Measurements from ENCODE around the gene SCGB1C1.

Gene SCGB1C1

GRCh38 chr11:206526-207207 is 13.8 kb downstream of the SCGB1C1 start:
- H2AFZ ChIP-seq (ENCODE audit: low read depth, low read length): peak overlapping the region; percentile 48

GRCh38 chr11:207208-207862 is 14.5 kb downstream of the SCGB1C1 start, which contains the start of the genes BET1L and RIC8A:
Gene BET1L, minus strand, starts transcription at chr11:207399. Its CDS starts 78 bp downstream, at chr11:207321.
Gene RIC8A, plus strand, starts transcription at chr11:207708. Its CDS starts 1,147 bp downstream, at chr11:208855.
- peak within 1 kb of the TSS; percentile 98 for H4K91ac ChIP-seq (ENCODE audit: low read length)
- no peaks in the 10 kb centered on the region for H3K27me3 ChIP-seq (ENCODE audit: control insufficient read depth in 1 of 2, insufficient read depth in 1 of 2, low read length in 2 of 2)
- peak within 1 kb of the TSS; percentile 98 for H3K9ac ChIP-seq (ENCODE audit: low read length)
- peak within 1 kb of the TSS; percentile 94 to 98 for H3K14ac ChIP-seq (ENCODE audit: low read length in 2 of 2)
- H2BK5ac ChIP-seq (ENCODE audit: low read depth, low read length, poor library complexity, severe bottlenecking): peak within 1 kb of the TSS; percentile 93
- no peaks in the 10 kb centered on the region for H3K9me3 ChIP-seq (ENCODE audit: control insufficient read depth, low read length)
- H4K8ac ChIP-seq (ENCODE audit: low read length): peak within 1 kb of the TSS; percentile 98
- H3K27ac ChIP-seq (ENCODE audit: low read length, poor library complexity, severe bottlenecking): peak within 1 kb of the TSS; percentile 98
- peak within 1 kb of the TSS; percentile 87 for H2BK15ac ChIP-seq (ENCODE audit: low read depth, poor library complexity, severe bottlenecking)
- under 1% methylated on average over 63 of the region's 63 CpGs for WGBS
- peak within 1 kb of the TSS; percentile 98 for H2BK120ac ChIP-seq (ENCODE audit: low read depth, low read length)
- peaks cover 22% of the 10 kb centered on the region for H3K79me1 ChIP-seq (replicated peaks; ENCODE audit: low read length, poor library complexity, severe bottlenecking)
- H3K4me2 ChIP-seq (ENCODE audit: low read length, poor library complexity, severe bottlenecking): peak within 1 kb of the TSS; percentile 96
- peak within 1 kb of the TSS; percentile 98 to 99 for H3K18ac ChIP-seq (ENCODE audit: low read depth in 1 of 2, low read length in 2 of 2)
- H3K23ac ChIP-seq (ENCODE audit: low read length in 2 of 2): peak within 1 kb of the TSS; percentile 70 to 92
- H2AFZ ChIP-seq (ENCODE audit: low read depth, low read length): peak within 1 kb of the TSS; percentile 48
- H3K36me3 ChIP-seq (ENCODE audit: control insufficient read depth in 1 of 2, insufficient read depth in 2 of 2, low read depth in 1 of 2, low read length in 2 of 2): peaks cover 64 to 66% of the 10 kb centered on the region in 2 experiments
- peak within 1 kb of the TSS; percentile 95 to 98 for H3K4ac ChIP-seq (ENCODE audit: low read depth in 1 of 2, low read length in 2 of 2)
- peak within 1 kb of the TSS; percentile 86 for H2AK5ac ChIP-seq (ENCODE audit: low read length, severe bottlenecking)
- DNase-seq: peak; percentile 99
- H3K4me3 ChIP-seq (ENCODE audit: insufficient read depth in 1 of 2, low read depth in 1 of 2, low read length in 2 of 2): peak within 1 kb of the TSS; percentile 93 to 97
- H2BK12ac ChIP-seq (ENCODE audit: low read length in 2 of 2): peak within 1 kb of the TSS; percentile 15 to 55
- peaks cover 60% of the 10 kb centered on the region for H3K4me1 ChIP-seq (ENCODE audit: control insufficient read depth, insufficient read depth, low read depth, low read length)

More at GRCh38 chr11:206526-207207, 13.8 kb downstream of the SCGB1C1 start:
- H2BK12ac ChIP-seq (ENCODE audit: low read length in 2 of 2): peak overlapping the region in 1 of 2 experiments; percentile 11
- peak overlapping the region; percentile 98 for H3K9ac ChIP-seq (ENCODE audit: low read length)
- H3K4me3 ChIP-seq (ENCODE audit: insufficient read depth in 1 of 2, low read depth in 1 of 2, low read length in 2 of 2): peak overlapping the region; percentile 93 to 97
- H3K27ac ChIP-seq (ENCODE audit: low read length, poor library complexity, severe bottlenecking): peak overlapping the region; percentile 32
- H4K91ac ChIP-seq (ENCODE audit: low read length): peak overlapping the region; percentile 98
- H2BK5ac ChIP-seq (ENCODE audit: low read depth, low read length, poor library complexity, severe bottlenecking): peak overlapping the region; percentile 87
- peak overlapping the region; percentile 48 to 68 for H3K23ac ChIP-seq (ENCODE audit: low read length in 2 of 2)
- peaks cover 22% of the 10 kb centered on the region for H3K79me1 ChIP-seq (replicated peaks; ENCODE audit: low read length, poor library complexity, severe bottlenecking)
- H2BK15ac ChIP-seq (ENCODE audit: low read depth, poor library complexity, severe bottlenecking): peak overlapping the region; percentile 49
- H3K4me1 ChIP-seq (ENCODE audit: control insufficient read depth, insufficient read depth, low read depth, low read length): peaks cover 56% of the 10 kb centered on the region
- peak overlapping the region; percentile 98 for H4K8ac ChIP-seq (ENCODE audit: low read length)
- peak overlapping the region; percentile 44 for H2AK5ac ChIP-seq (ENCODE audit: low read length, severe bottlenecking)
- peak overlapping the region; percentile 86 for H3K4me2 ChIP-seq (ENCODE audit: low read length, poor library complexity, severe bottlenecking)
- peaks cover 60% of the 10 kb centered on the region in 2 experiments for H3K36me3 ChIP-seq (ENCODE audit: control insufficient read depth in 1 of 2, insufficient read depth in 2 of 2, low read depth in 1 of 2, low read length in 2 of 2)
- peak overlapping the region; percentile 92 to 98 for H3K4ac ChIP-seq (ENCODE audit: low read depth in 1 of 2, low read length in 2 of 2)
- H3K9me3 ChIP-seq (ENCODE audit: control insufficient read depth, low read length): no peaks in the 10 kb centered on the region
- H3K18ac ChIP-seq (ENCODE audit: low read depth in 1 of 2, low read length in 2 of 2): peak overlapping the region; percentile 96 to 99
- peak; percentile 42 for DNase-seq
- peak overlapping the region; percentile 94 to 98 for H3K14ac ChIP-seq (ENCODE audit: low read length in 2 of 2)
- no peaks in the 10 kb centered on the region for H3K27me3 ChIP-seq (ENCODE audit: control insufficient read depth in 1 of 2, insufficient read depth in 1 of 2, low read length in 2 of 2)
- WGBS: 10% methylated on average over 29 of the region's 39 CpGs
- H2BK120ac ChIP-seq (ENCODE audit: low read depth, low read length): peak overlapping the region; percentile 98

- DNase-seq: peak; percentile 87
- H4K8ac ChIP-seq (ENCODE audit: low read length): peak overlapping the region; percentile 94
- peak overlapping the region; percentile 86 for H2AK5ac ChIP-seq (ENCODE audit: low read length, severe bottlenecking)
- under 1% methylated on average over 27 of the region's 27 CpGs for WGBS
- peak overlapping the region; percentile 83 for H4K91ac ChIP-seq (ENCODE audit: low read length)
- H3K14ac ChIP-seq (ENCODE audit: low read length in 2 of 2): peak overlapping the region; percentile 78 to 96
- peak overlapping the region; percentile 92 to 98 for H3K18ac ChIP-seq (ENCODE audit: low read depth in 1 of 2, low read length in 2 of 2)
- H3K36me3 ChIP-seq (ENCODE audit: control insufficient read depth in 1 of 2, insufficient read depth in 2 of 2, low read depth in 1 of 2, low read length in 2 of 2): peaks cover 64 to 67% of the 10 kb centered on the region in 2 experiments
- peak overlapping the region; percentile 87 for H2BK15ac ChIP-seq (ENCODE audit: low read depth, poor library complexity, severe bottlenecking)
- peak overlapping the region; percentile 70 to 92 for H3K23ac ChIP-seq (ENCODE audit: low read length in 2 of 2)
- peak overlapping the region; percentile 98 for H3K9ac ChIP-seq (ENCODE audit: low read length)
- peak overlapping the region; percentile 93 for H2BK5ac ChIP-seq (ENCODE audit: low read depth, low read length, poor library complexity, severe bottlenecking)
- H2BK12ac ChIP-seq (ENCODE audit: low read length in 2 of 2): peak overlapping the region; percentile 15 to 55
- peak overlapping the region; percentile 96 for H3K4me2 ChIP-seq (ENCODE audit: low read length, poor library complexity, severe bottlenecking)
- peak overlapping the region; percentile 98 for H3K27ac ChIP-seq (ENCODE audit: low read length, poor library complexity, severe bottlenecking)
- peak overlapping the region; percentile 86 to 95 for H3K4ac ChIP-seq (ENCODE audit: low read depth in 1 of 2, low read length in 2 of 2)
- no peaks in the 10 kb centered on the region for H3K9me3 ChIP-seq (ENCODE audit: control insufficient read depth, low read length)
- no peaks in the 10 kb centered on the region for H3K27me3 ChIP-seq (ENCODE audit: control insufficient read depth in 1 of 2, insufficient read depth in 1 of 2, low read length in 2 of 2)
- peak overlapping the region; percentile 80 to 97 for H3K4me3 ChIP-seq (ENCODE audit: insufficient read depth in 1 of 2, low read depth in 1 of 2, low read length in 2 of 2)
- no peak overlapping the region for H2AFZ ChIP-seq (ENCODE audit: low read depth, low read length)
- peak overlapping the region; percentile 50 for H2BK120ac ChIP-seq (ENCODE audit: low read depth, low read length)
- H3K4me1 ChIP-seq (ENCODE audit: control insufficient read depth, insufficient read depth, low read depth, low read length): peaks cover 64% of the 10 kb centered on the region
- peaks cover 21% of the 10 kb centered on the region for H3K79me1 ChIP-seq (replicated peaks; ENCODE audit: low read length, poor library complexity, severe bottlenecking)
These were observed 14.9 kb downstream of the SCGB1C1 start for GRCh38 chr11:207863-208180.
